ENCODE measurements around the gene TTC39B. TPM values are rescaled to one million over a fixed set of nuclear protein-coding genes. Genes with fewer than 3 reads are reported as not detected.

The TTC39B gene
- total and polyA plus RNA-seq, 2 of the 8 experiments (the other 6 are each of a cell fraction or from before 2014, with no cell fraction given) = 1.6 to 10.9 TPM

DNA sequence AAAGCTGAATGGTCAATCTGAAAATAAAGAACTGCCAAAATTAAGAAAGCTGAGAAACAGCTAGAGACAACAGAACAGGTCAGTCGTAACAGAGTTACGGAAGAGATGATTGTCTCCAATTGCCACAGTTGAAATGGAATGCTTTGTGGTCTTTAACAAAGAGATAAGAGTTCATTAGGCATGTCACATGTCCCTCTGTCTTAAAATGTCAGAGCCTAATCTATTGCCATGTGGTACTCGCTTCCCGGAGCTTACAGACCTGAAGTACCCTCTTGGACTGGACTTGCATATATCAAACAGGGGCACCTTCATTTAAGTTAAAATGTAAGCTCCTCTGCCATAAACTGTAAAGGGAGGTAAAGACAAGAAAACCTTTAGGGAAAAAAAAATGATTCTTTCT, 19.7 kb downstream of the TTC39B start:
- Histone ChIP-seq H2BK120ac (replicated peaks; ENCODE audit: low read depth, low read length) (no peak overlapping the region), H3K4me1 (replicated peaks in 1 of 4; ENCODE audit: control insufficient read depth in 3 of 4, insufficient read depth in 4 of 4, low read length in 3 of 4) (peaks cover 0 to 10% (median 1%) of the 10 kb centered on the region in 4 experiments; a peak in 2 of 7 replicates), H3K14ac (ENCODE audit: insufficient read length) (no peak overlapping the region), H4K91ac (replicated peaks; ENCODE audit: insufficient read length, low read length) (no peak overlapping the region), H4K8ac (ENCODE audit: extremely low read depth, insufficient read depth, low read length) (no peak overlapping the region), H3K4me2 (ENCODE audit: insufficient read depth in 1 of 2, low read depth in 2 of 2, low read length in 2 of 2) (no peak overlapping the region), H3K56ac (replicated peaks; ENCODE audit: insufficient read length, low read depth, low read length) (no peak overlapping the region), H2AK5ac (ENCODE audit: low read depth, low read length) (no peak overlapping the region), H2AFZ (ENCODE audit: low read length) (no peak overlapping the region), H3K23me2 (ENCODE audit: low read depth, low read length) (peaks cover 2% of the 10 kb centered on the region), H3K79me2 (ENCODE audit: control insufficient read depth in 1 of 2, insufficient read depth in 2 of 2, low read length in 2 of 2) (peaks cover 0 to 5% of the 10 kb centered on the region in 2 experiments; a peak in 1 of 4 replicates), H3K27ac (ENCODE audit: low read depth, low read length) (no peak overlapping the region), H3K4me3 (ENCODE audit: extremely low read depth in 1 of 4, insufficient read depth in 2 of 4, low read depth in 3 of 4, low read length in 4 of 4) (no peak overlapping the region), H3K23ac (ENCODE audit: insufficient read length) (no peak overlapping the region), H4K5ac (ENCODE audit: insufficient read length, low read depth, low read length) (no peak overlapping the region), H3K18ac (ENCODE audit: extremely low read depth, low read length) (no peak overlapping the region), H3K9me3 (ENCODE audit: insufficient read depth in 2 of 2, low read depth in 1 of 2, low read length in 1 of 2) (no peaks in the 10 kb centered on the region; a peak in 1 of 4 replicates), H3K79me1 (ENCODE audit: low read depth, low read length) (no peaks in the 10 kb centered on the region), H4K20me1 (replicated peaks in 1 of 2; ENCODE audit: control insufficient read depth in 1 of 2, insufficient read depth in 2 of 2, low read length in 2 of 2) (no peaks in the 10 kb centered on the region), H2BK15ac (ENCODE audit: low read length) (no peak overlapping the region), H2BK20ac (ENCODE audit: low read length) (no peak overlapping the region), H2BK12ac (ENCODE audit: low read depth, low read length) (no peak overlapping the region), H3K9ac (replicated peaks in 1 of 4; ENCODE audit: extremely low read depth in 1 of 4, low read depth in 3 of 4, low read length in 3 of 4) (no peak overlapping the region), H2BK5ac (ENCODE audit: low read depth, low read length) (no peak overlapping the region), H3K36me3 (ENCODE audit: control insufficient read depth in 2 of 4, insufficient read depth in 4 of 4, low read length in 3 of 4) (no peaks in the 10 kb centered on the region), H3K4ac (replicated peaks; ENCODE audit: insufficient read length, low read depth, low read length) (no peak overlapping the region), H3K27me3 (replicated peaks in 1 of 4; ENCODE audit: control insufficient read depth in 3 of 4, extremely low read depth in 1 of 4, insufficient read depth in 3 of 4, low read length in 3 of 4) (no peaks in the 10 kb centered on the region)
- CTCF ChIA-PET (ENCODE audit: partially characterized antibody) = interaction anchor here (0.7 to 2.0 kb wide), 6 partner anchors 9 to 129 kb away, joined by 3 to 9 read pairs (median 4); no protein-coding TSS in a partner anchor
- TF ChIP-seq E2F6 (IDR thresholded peaks at IDR 0.05) = no peak
- no peak for TF ChIP-seq RNF2 (IDR thresholded peaks at IDR 0.05; ENCODE audit: borderline replicate concordance, low read depth, low read length, missing control alignments, poor library complexity, severe bottlenecking)
- no peak for TF ChIP-seq CEBPB (IDR thresholded peaks at IDR 0.05; ENCODE audit: low read depth, low read length)
- TF ChIP-seq CBX5 (IDR thresholded peaks at IDR 0.05; ENCODE audit: low read depth, low read length) = no peak
- no peak for TF ChIP-seq RFX5 (IDR thresholded peaks at IDR 0.05; ENCODE audit: borderline replicate concordance, low read depth, low read length)
- POLR2A ChIA-PET (ENCODE audit: partially characterized antibody) = interaction anchor here (0.6 to 0.8 kb wide), 3 partner anchors 12 to 61 kb away, joined by 3 read pairs; partner anchors contain the start of gene TTC39B
- FAIRE-seq = no peak
- no peak for DNase-seq (ENCODE audit: low read depth in 1 of 2, low spot score in 2 of 2)
- 95% methylated on average over 4 of the region's 4 CpGs; no CpG with 5 or more reads in 1 of the 2 experiments for WGBS, 2 experiments (ENCODE audit: extremely low coverage in 1 of 2, insufficient coverage in 1 of 2, insufficient read length in 1 of 2, insufficient replicate concordance in 2 of 2, low coverage in 1 of 2, low lambda C conversion rate in 2 of 2, missing lambda C conversion rate in 1 of 2)

All from H1 (cell line).